Measurements from ENCODE around the gene PABPN1. TPM values are rescaled to one million over a fixed set of nuclear protein-coding genes. Genes with fewer than 3 reads are reported as not detected.

Gene PABPN1
- total and polyA plus RNA-seq, 3 donors from 2014 or later: 194 to 222 (median 194) TPM

- Histone ChIP-seq H3K27ac (no peak overlapping the region), H3K9me3 (no peaks in the 10 kb centered on the region), H3K27me3 (no peaks in the 10 kb centered on the region), H3K4me3 (no peak overlapping the region), H3K4me1 (peaks cover 3% of the 10 kb centered on the region), H3K36me3 (ENCODE audit: low read depth, missing control alignments) (no peaks in the 10 kb centered on the region)
- intact Hi-C loops (cut with DNase I; ENCODE audit: low total_unique reads): no loop called here
- DNase-seq: no peak
- TF ChIP-seq CTCF (IDR thresholded peaks at IDR 0.05) (no peak), POLR2A (IDR thresholded peaks at IDR 0.05) (no peak)
- 91 to 93% methylated on average over 3 of the region's 3 CpGs for WGBS, 2 donors
Observed at GRCh38 chr14:23373041-23373440, 51.8 kb downstream of the PABPN1 start.

Other genes starting within 250 kb of the PABPN1 start
- 100 to 1,000 TPM; 209 to 216 TPM for gene ACIN1, start 226.3 kb upstream of the PABPN1 start, total RNA-seq
- gene ACIN1, start 226.3 kb upstream of the PABPN1 start, polyA plus RNA-seq (ENCODE audit: insufficient read depth, low read depth, low replicate concordance): 151 TPM
- 10 to 100 TPM; 17.7 to 26.9 TPM for gene C14orf119, start 226.0 kb upstream of the PABPN1 start, total RNA-seq
- 60.8 TPM for gene C14orf119, start 226.0 kb upstream of the PABPN1 start, polyA plus RNA-seq (ENCODE audit: insufficient read depth, low read depth, low replicate concordance)
- gene CIROP, start 216.5 kb upstream of the PABPN1 start, total RNA-seq: not detected
- not detected for gene CIROP, start 216.5 kb upstream of the PABPN1 start, polyA plus RNA-seq (ENCODE audit: insufficient read depth, low read depth, low replicate concordance)
- under 1 TPM; 0.19 to 0.24 TPM for gene CEBPE, start 202.2 kb upstream of the PABPN1 start, total RNA-seq
- not detected for gene CEBPE, start 202.2 kb upstream of the PABPN1 start, polyA plus RNA-seq (ENCODE audit: insufficient read depth, low read depth, low replicate concordance)
- 10 to 100 TPM; 78.2 to 94.2 TPM for gene SLC7A8, start 137.8 kb upstream of the PABPN1 start, total RNA-seq
- 73.5 TPM for gene SLC7A8, start 137.8 kb upstream of the PABPN1 start, polyA plus RNA-seq (ENCODE audit: insufficient read depth, low read depth, low replicate concordance)
- gene RNF212B, start 83.5 kb upstream of the PABPN1 start, total RNA-seq: 10 to 100 TPM in 1 of 2 donors, 1 to 10 TPM in 1; 5.4 to 23.2 TPM
- gene RNF212B, start 83.5 kb upstream of the PABPN1 start, polyA plus RNA-seq (ENCODE audit: insufficient read depth, low read depth, low replicate concordance): 18.3 TPM
- gene HOMEZ, start 35.3 kb upstream of the PABPN1 start, total RNA-seq: 10 to 100 TPM; 31.7 to 37.7 TPM
- 71.6 TPM for gene HOMEZ, start 35.3 kb upstream of the PABPN1 start, polyA plus RNA-seq (ENCODE audit: insufficient read depth, low read depth, low replicate concordance)
- 10 to 100 TPM; 30.4 to 43.5 TPM for gene PPP1R3E, start 18.6 kb upstream of the PABPN1 start, total RNA-seq
- 39.2 TPM for gene PPP1R3E, start 18.6 kb upstream of the PABPN1 start, polyA plus RNA-seq (ENCODE audit: insufficient read depth, low read depth, low replicate concordance)
- 10 to 100 TPM; 78.0 to 85.1 TPM for gene BCL2L2, start 14.6 kb upstream of the PABPN1 start, total RNA-seq
- gene BCL2L2, start 14.6 kb upstream of the PABPN1 start, polyA plus RNA-seq (ENCODE audit: insufficient read depth, low read depth, low replicate concordance): 46.8 TPM
- 10 to 100 TPM; 56.6 to 93.8 TPM for gene SLC22A17, start 31.4 kb downstream of the PABPN1 start, total RNA-seq
- 37.3 TPM for gene SLC22A17, start 31.4 kb downstream of the PABPN1 start, polyA plus RNA-seq (ENCODE audit: insufficient read depth, low read depth, low replicate concordance)
- gene EFS, start 43.7 kb downstream of the PABPN1 start, total RNA-seq: 10 to 100 TPM in 1 of 2 donors, 1 to 10 TPM in 1; 7.6 to 10.3 TPM
- gene EFS, start 43.7 kb downstream of the PABPN1 start, polyA plus RNA-seq (ENCODE audit: insufficient read depth, low read depth, low replicate concordance): 10.5 TPM
- under 1 TPM; 0.39 to 0.68 TPM for gene IL25, start 51.4 kb downstream of the PABPN1 start, total RNA-seq
- 0.83 TPM for gene IL25, start 51.4 kb downstream of the PABPN1 start, polyA plus RNA-seq (ENCODE audit: insufficient read depth, low read depth, low replicate concordance)
- under 1 TPM; 0.55 to 0.81 TPM for gene CMTM5, start 55.6 kb downstream of the PABPN1 start, total RNA-seq
- 0.84 TPM for gene CMTM5, start 55.6 kb downstream of the PABPN1 start, polyA plus RNA-seq (ENCODE audit: insufficient read depth, low read depth, low replicate concordance)
- gene MYH6, start 86.8 kb downstream of the PABPN1 start, total RNA-seq: under 1 TPM; 0.12 to 0.39 TPM
- 0.44 TPM for gene MYH6, start 86.8 kb downstream of the PABPN1 start, polyA plus RNA-seq (ENCODE audit: insufficient read depth, low read depth, low replicate concordance)
- 1 to 10 TPM in 1 of 2 donors, under 1 TPM in 1; 0.87 to 1.3 TPM for gene MYH7, start 114.2 kb downstream of the PABPN1 start, total RNA-seq
- 51.3 TPM for gene MYH7, start 114.2 kb downstream of the PABPN1 start, polyA plus RNA-seq (ENCODE audit: insufficient read depth, low read depth, low replicate concordance)
- 10 to 100 TPM; 47.5 to 48.7 TPM for gene NGDN, start 148.2 kb downstream of the PABPN1 start, total RNA-seq
- 57.9 TPM for gene NGDN, start 148.2 kb downstream of the PABPN1 start, polyA plus RNA-seq (ENCODE audit: insufficient read depth, low read depth, low replicate concordance)
- gene ZFHX2, start 230.3 kb downstream of the PABPN1 start, total RNA-seq: 10 to 100 TPM in 1 of 2 donors, 1 to 10 TPM in 1; 9.2 to 21.2 TPM
- 34.3 TPM for gene ZFHX2, start 230.3 kb downstream of the PABPN1 start, polyA plus RNA-seq (ENCODE audit: insufficient read depth, low read depth, low replicate concordance)
- 10 to 100 TPM; 25.1 to 34.9 TPM for gene THTPA, start 234.8 kb downstream of the PABPN1 start, total RNA-seq
- 60.3 TPM for gene THTPA, start 234.8 kb downstream of the PABPN1 start, polyA plus RNA-seq (ENCODE audit: insufficient read depth, low read depth, low replicate concordance)
- gene AP1G2, start 246.3 kb downstream of the PABPN1 start, total RNA-seq: 10 to 100 TPM; 76.9 to 83.4 TPM
- gene AP1G2, start 246.3 kb downstream of the PABPN1 start, polyA plus RNA-seq (ENCODE audit: insufficient read depth, low read depth, low replicate concordance): 33.6 TPM

Data from testis (tissue), 3 donors.